HepG2 (cell line): Measurements from ENCODE around the gene SLC6A6. TPM values are rescaled to one million over a fixed set of nuclear protein-coding genes. Genes with fewer than 3 reads are reported as not detected.
A peak's percentile ranks its signal among the peaks of the same experiment; 100 is the strongest.

Experiments
- ATAC-seq: fragments of 200-7000 bp; cut with Tn5 transposase; 3 replicates; pipeline ENCODE4 v1.9.1; 2020; ENCODE audit warnings: mild to moderate bottlenecking, moderate library complexity
- BruUV-seq: library from RNA; stranded (reverse); fragments of 400-500 nt; replicated peaks from 2 replicates; lab custom pipeline; 2021; lab: Mats Ljungman, UMichigan
- CTCF ChIA-PET: fragments of 300-600 bp; formaldehyde crosslinking; extraction: SDS; loops from one replicate; lab custom pipeline; 2021; ENCODE audit warnings: low total read pairs, inconsistent platforms, low intra/inter-chr PET ratio; lab: Yijun Ruan, JAX
- POLR2A ChIA-PET: fragments of 350-600 bp; sonication (Branson Sonifier 250); formaldehyde crosslinking; loops from one replicate; lab custom pipeline; 2020; ENCODE audit warnings: antibody characterized with exemption, inconsistent platforms; lab: Yijun Ruan, JAX
- DNase-seq: peaks from one replicate; pipeline ENCODE4 v3.0.0-alpha.2; 2015; ENCODE audit warnings: low spot score
- FAIRE-seq: peaks from 3 replicates; lab custom pipeline; 2011; peaks lifted over from hg19 to GRCh38; lab: Jason Lieb, UNC
- H2AFZ ChIP-seq: one replicate; pipeline ENCODE4 v1.6.1; 2011; ENCODE audit warnings: low read length, inconsistent platforms
- H3K27ac ChIP-seq: fragments of 300-600 bp; 3 replicates; pipeline ENCODE4 v1.8.0; 2011; ENCODE audit warnings: mixed run types, mild to moderate bottlenecking, mixed read lengths, low read length, inconsistent platforms; ENCODE audit not compliant: insufficient read depth; ENCODE audit errors: extremely low read length
- H3K27me3 ChIP-seq, 2 experiments: fragments of 200-600 bp in 1 of 2; 2 replicates in 1 of 2; 3 replicates in 1 of 2; pipeline versions ENCODE4 v1.6.0 to v1.8.0; 2011; ENCODE audit warnings: low read length in 2 of 2, mild to moderate bottlenecking in 2 of 2, moderate library complexity in 2 of 2, inconsistent platforms in 1 of 2; ENCODE audit not compliant: insufficient read depth in 2 of 2, control insufficient read depth in 1 of 2
- H3K36me3 ChIP-seq, 2 experiments: fragments of 200-600 bp in 1 of 2; replicated peaks in 1 of 2; 2 replicates in 1 of 2; 3 replicates in 1 of 2; pipeline versions ENCODE4 v1.5.1 to v1.8.0; 2011; ENCODE audit warnings: low read length in 2 of 2, inconsistent platforms in 1 of 2; ENCODE audit not compliant: insufficient read depth in 2 of 2, control insufficient read depth in 1 of 2
- H3K4me1 ChIP-seq: 2 replicates; pipeline ENCODE4 v1.5.1; 2012; ENCODE audit warnings: low read length, inconsistent platforms; ENCODE audit not compliant: insufficient read depth
- H3K4me2 ChIP-seq: 2 replicates; pipeline ENCODE4 v1.6.0; 2011; ENCODE audit warnings: low read depth, low read length, inconsistent platforms
- H3K4me3 ChIP-seq, 3 experiments: fragments of 200-600 bp in 1 of 3; sonication (generic), shearing (Covaris generic) in 1 of 3; replicated peaks in 1 of 3; 2 replicates each; pipeline ENCODE4 v1.5.1; 2011 to 2016; ENCODE audit warnings: low read length in 3 of 3, inconsistent platforms in 2 of 3, low read depth in 2 of 3, mild to moderate bottlenecking in 2 of 3, control low read depth in 1 of 3, mixed read lengths in 1 of 3; ENCODE audit not compliant: insufficient read depth in 1 of 3
- H3K79me2 ChIP-seq: one replicate; pipeline ENCODE4 v1.6.1; 2011; ENCODE audit warnings: low read length, inconsistent platforms; ENCODE audit not compliant: insufficient read depth
- H3K9ac ChIP-seq: 2 replicates; pipeline ENCODE4 v1.6.0; 2011; ENCODE audit warnings: mild to moderate bottlenecking, low read depth, low read length, inconsistent platforms; ENCODE audit not compliant: insufficient read depth
- H3K9me3 ChIP-seq: 2 replicates; pipeline ENCODE4 v1.5.1; 2012; ENCODE audit warnings: mild to moderate bottlenecking, low read length
- H4K20me1 ChIP-seq: 2 replicates; pipeline ENCODE4 v1.6.0; 2011; ENCODE audit warnings: inconsistent platforms, mild to moderate bottlenecking, low read length, moderate library complexity; ENCODE audit not compliant: insufficient read depth
- CAMTA2 ChIP-seq: sonication (generic); formaldehyde crosslinking; IDR thresholded peaks from 2 replicates; pipeline ENCODE4 v1.4.0; 2020; ENCODE audit warnings: mild to moderate bottlenecking, missing genetic modification reagents, borderline replicate concordance
- E2F5 ChIP-seq: sonication (generic); formaldehyde crosslinking; conservative IDR thresholded peaks from 2 replicates; pipeline ENCODE4 v1.4.0; 2020; ENCODE audit warnings: missing genetic modification reagents
- GABPA ChIP-seq, 2 experiments: IDR thresholded peaks; 2 replicates each; pipeline ENCODE4 v1.6.1; 2011 to 2016; ENCODE audit warnings: low read depth in 2 of 2, low read length in 1 of 2, missing biosample characterization in 1 of 2, missing genetic modification characterization in 1 of 2
- HOXA9 ChIP-seq: sonication (generic); formaldehyde crosslinking; IDR thresholded peaks from 2 replicates; pipeline ENCODE4 v1.8.1; 2022; ENCODE audit warnings: missing genetic modification reagents, mild to moderate bottlenecking, moderate library complexity, borderline replicate concordance
- KLF6 ChIP-seq: IDR thresholded peaks from 2 replicates; pipeline ENCODE4 v1.8.0; 2016; ENCODE audit warnings: missing biosample characterization, missing genetic modification reagents
- MZF1 ChIP-seq: sonication (generic); formaldehyde crosslinking; IDR thresholded peaks from 2 replicates; pipeline ENCODE4 v1.8.1; 2023; ENCODE audit warnings: mild to moderate bottlenecking, missing genetic modification reagents, borderline replicate concordance
- RELA ChIP-seq: sonication (generic); formaldehyde crosslinking; IDR thresholded peaks from 2 replicates; pipeline ENCODE4 v1.4.0; 2020; ENCODE audit warnings: missing genetic modification reagents
- SIX1 ChIP-seq: sonication (generic); formaldehyde crosslinking; IDR thresholded peaks from 2 replicates; pipeline ENCODE4 v1.4.0; 2020; ENCODE audit warnings: missing genetic modification reagents, borderline replicate concordance
- SP5 ChIP-seq: IDR thresholded peaks from 2 replicates; pipeline ENCODE4 v1.6.1; 2016; ENCODE audit warnings: low read depth, borderline replicate concordance
- ZNF430 ChIP-seq: sonication (generic); formaldehyde crosslinking; IDR thresholded peaks from 2 replicates; pipeline ENCODE4 v1.9.0; 2021; ENCODE audit warnings: mild to moderate bottlenecking, missing genetic modification reagents
- ZNF431 ChIP-seq: sonication (generic); formaldehyde crosslinking; IDR thresholded peaks from 2 replicates; pipeline ENCODE4 v1.9.0; 2022; ENCODE audit warnings: missing genetic modification reagents, low read depth, mild to moderate bottlenecking, borderline replicate concordance
- ZSCAN31 ChIP-seq: sonication (generic); formaldehyde crosslinking; IDR thresholded peaks from 2 replicates; pipeline ENCODE4 v1.5.0; 2020; ENCODE audit warnings: low read depth, mild to moderate bottlenecking, missing genetic modification reagents
- WGBS: methylation state at CpG from one replicate; pipeline ENCODE4 v1.1.6; 2017; ENCODE audit warnings: low lambda C conversion rate; 5-methylcytosine and 5-hydroxymethylcytosine counted together
- in situ Hi-C: cut with HindIII; loops from 2 replicates; pipeline ENCODE4 v1.10.0; 2017; ENCODE audit warnings: low pct_unique_long_range_greater_than_20kb; ENCODE audit not compliant: extremely low pct_ligation_motif_present
- intact Hi-C: fragments of 100-400 bp; cut with micrococcal nuclease; formaldehyde crosslinking; loops from one replicate; pipeline ENCODE4 v1.10.0; 2022; ENCODE audit not compliant: unreplicated experiment
- polyA plus RNA-seq, 8 experiments: library from polyadenylated mRNA; depleted of rRNA in 3 of 8; stranded (reverse) in 7 of 8; unstranded in 1 of 8; fragments of >200 nt; fragmentation: Illumina TruSeq in 4 of 8; extraction: Trizol in 4 of 8; gene quantifications; 2 replicates each; pipeline versions ENCODE4 v1.2.1 to v1.2.3, GENCODE V29; 2011 to 2016; ENCODE audit warnings: low read depth in 4 of 8, missing spikeins in 1 of 8, mixed read lengths in 1 of 8; ENCODE audit not compliant: insufficient read depth in 1 of 8
- total RNA-seq, 5 experiments: library from RNA; depleted of rRNA; stranded (reverse); fragments of >200 nt; fragmentation: Illumina TruSeq; extraction: Trizol; gene quantifications; 2 replicates each; pipeline ENCODE4 v1.2.3, GENCODE V29; 2016; ENCODE audit warnings: low read depth in 1 of 5

The SLC6A6 gene
- total and polyA plus RNA-seq, 2 of the 13 experiments (the other 11 are each of a cell fraction or from before 2014, with no cell fraction given), result 14.1 to 20.7 TPM

- peaks cover 3 to 20% of the 10 kb centered on the region in 2 experiments; a peak in 3 of 5 replicates for H3K27me3 ChIP-seq
- no peaks in the 10 kb centered on the region for H4K20me1 ChIP-seq
- no peaks in the 10 kb centered on the region for H3K4me1 ChIP-seq
- TF ChIP-seq SP5 (CRISPR knock-in tag) (peak; percentile 17; the same call in 1 of the 2 replicates), ZSCAN31 (CRISPR knock-in tag) (no peak), CAMTA2 (CRISPR knock-in tag) (no peak), ZNF431 (CRISPR knock-in tag) (no peak), ZNF430 (CRISPR knock-in tag) (no peak), E2F5 (CRISPR knock-in tag) (no peak), MZF1 (CRISPR knock-in tag) (no peak), HOXA9 (CRISPR knock-in tag) (no peak), GABPA (IDR thresholded peaks at IDR 0.05; ENCODE audit: low read depth, low read length) (0 out of 2 replicates have a peak, but pooled peaks have one; percentile 8), GABPA (CRISPR knock-in tag; IDR thresholded peaks at IDR 0.05; ENCODE audit: low read depth) (peak; percentile 43), SIX1 (no peak), KLF6 (no peak), RELA (CRISPR knock-in tag) (no peak)
- H3K79me2 ChIP-seq, result no peaks in the 10 kb centered on the region
- CTCF ChIA-PET, result no interaction called here
- DNase-seq, result peak; percentile 9
- intact Hi-C loops, result no loop called here
- no peak for FAIRE-seq
- ATAC-seq, result peak; percentile 87
- H3K27ac ChIP-seq, result no peak overlapping the region
- in situ Hi-C loops, result no loop called here
- H3K9me3 ChIP-seq, result no peaks in the 10 kb centered on the region
- no peak overlapping the region for H3K4me2 ChIP-seq
- BruUV-seq, result no TSS peak
- H3K36me3 ChIP-seq, result no peaks in the 10 kb centered on the region
- POLR2A ChIA-PET, result no interaction called here
- H2AFZ ChIP-seq, result no peak overlapping the region
- 51% methylated on average over 18 of the region's 20 CpGs for WGBS
- H3K9ac ChIP-seq, result no peak overlapping the region
- no peak overlapping the region for H3K4me3 ChIP-seq
These were observed 130.5 kb downstream of the SLC6A6 start for GRCh38 chr3:14532691-14533456.
